Lower lobe of right lung (tissue), 2 donors: ENCODE results near the gene FAIM. TPM values are rescaled to one million over a fixed set of nuclear protein-coding genes. Genes with fewer than 3 reads are reported as not detected.

Source experiments
- ATAC-seq, 2 donors: fragments of 200-7000 bp; cut with Tn5 transposase; one replicate each; pipeline ENCODE4 v1.9.1; 2020 to 2022; ENCODE audit warnings: mild to moderate bottlenecking in 2 of 2, moderate library complexity in 2 of 2
- DNase-seq: peaks from one replicate; pipeline ENCODE4 v3.0.0-alpha.2; 2020
- H3K27ac ChIP-seq: fragments of 200-600 bp; one replicate; pipeline ENCODE4 v1.8.0; 2022
- H3K27me3 ChIP-seq: fragments of 200-600 bp; one replicate; pipeline ENCODE4 v1.8.0; 2022; ENCODE audit warnings: low read depth
- H3K36me3 ChIP-seq: fragments of 200-600 bp; one replicate; pipeline ENCODE4 v1.8.0; 2022; ENCODE audit warnings: mild to moderate bottlenecking
- H3K4me1 ChIP-seq: fragments of 200-600 bp; one replicate; pipeline ENCODE4 v1.8.0; 2022
- H3K4me3 ChIP-seq: fragments of 200-600 bp; one replicate; pipeline ENCODE4 v1.8.0; 2022; ENCODE audit warnings: mild to moderate bottlenecking
- H3K9me3 ChIP-seq: fragments of 200-600 bp; one replicate; pipeline ENCODE4 v1.8.0; 2022
- intact Hi-C: fragments of 100-400 bp; cut with DNase I; formaldehyde crosslinking; loops from one replicate; pipeline ENCODE4 v1.11.0; 2022
- total RNA-seq: library from RNA; stranded (reverse); fragmentation: NEBNext Ultra II Directional; extraction: Animal tissue kit (Norgen Biotek cat#: 25700); gene quantifications from one replicate; pipeline ENCODE4 v1.2.1, GENCODE V29; 2021
- TF ChIP-seq, protein P1 (sequence below): fragments of 200-600 bp; IDR thresholded peaks from one replicate; pipeline ENCODE4 v1.8.0; 2022; ENCODE audit warnings: antibody characterized with exemption, mild to moderate bottlenecking
- donor health status: DM: no; HTN: yes; CAD: no; lungs with severe emphysema.

Gene FAIM
- total RNA-seq, 1 donor from 2014 or later, result 12.3 TPM

DNA sequence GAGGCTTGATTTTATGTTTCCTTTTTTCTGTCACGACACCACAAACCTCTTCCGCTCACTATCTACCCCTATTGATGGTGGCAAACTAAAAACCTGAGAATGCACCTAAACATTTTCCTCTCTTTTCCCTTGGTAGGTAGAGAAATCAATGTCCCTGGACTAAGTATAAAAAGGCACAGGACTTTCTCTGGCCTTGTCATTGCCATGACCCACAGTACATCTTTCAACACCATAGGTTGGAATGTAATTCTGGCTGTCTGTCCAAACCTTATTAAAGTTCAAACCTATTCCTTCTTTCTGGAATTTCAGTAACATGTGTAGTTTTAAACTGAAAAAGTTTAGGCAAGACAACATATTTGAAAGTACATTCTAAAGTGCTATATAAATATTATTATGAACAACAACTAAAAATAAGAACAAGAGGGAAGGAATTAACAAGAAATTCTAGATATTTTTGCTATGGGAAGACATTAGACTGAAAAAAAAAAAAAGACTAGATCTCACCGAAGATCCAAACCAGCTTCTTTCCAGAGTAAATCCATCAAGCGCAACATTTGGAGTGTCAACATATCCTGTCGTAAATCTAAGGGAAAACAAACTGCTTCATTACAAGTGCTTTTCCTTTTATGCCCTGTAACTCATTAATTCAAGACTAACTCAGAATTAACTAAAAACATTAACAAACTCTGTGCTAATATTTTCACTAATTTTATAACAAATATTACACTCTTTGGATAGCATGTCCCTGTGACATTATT lies 73.1 kb downstream of the FAIM start:
- H3K4me1 ChIP-seq, result peaks cover 6% of the 10 kb centered on the region
- TF ChIP-seq, protein P1, sequence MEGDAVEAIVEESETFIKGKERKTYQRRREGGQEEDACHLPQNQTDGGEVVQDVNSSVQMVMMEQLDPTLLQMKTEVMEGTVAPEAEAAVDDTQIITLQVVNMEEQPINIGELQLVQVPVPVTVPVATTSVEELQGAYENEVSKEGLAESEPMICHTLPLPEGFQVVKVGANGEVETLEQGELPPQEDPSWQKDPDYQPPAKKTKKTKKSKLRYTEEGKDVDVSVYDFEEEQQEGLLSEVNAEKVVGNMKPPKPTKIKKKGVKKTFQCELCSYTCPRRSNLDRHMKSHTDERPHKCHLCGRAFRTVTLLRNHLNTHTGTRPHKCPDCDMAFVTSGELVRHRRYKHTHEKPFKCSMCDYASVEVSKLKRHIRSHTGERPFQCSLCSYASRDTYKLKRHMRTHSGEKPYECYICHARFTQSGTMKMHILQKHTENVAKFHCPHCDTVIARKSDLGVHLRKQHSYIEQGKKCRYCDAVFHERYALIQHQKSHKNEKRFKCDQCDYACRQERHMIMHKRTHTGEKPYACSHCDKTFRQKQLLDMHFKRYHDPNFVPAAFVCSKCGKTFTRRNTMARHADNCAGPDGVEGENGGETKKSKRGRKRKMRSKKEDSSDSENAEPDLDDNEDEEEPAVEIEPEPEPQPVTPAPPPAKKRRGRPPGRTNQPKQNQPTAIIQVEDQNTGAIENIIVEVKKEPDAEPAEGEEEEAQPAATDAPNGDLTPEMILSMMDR, result no peak
- DNase-seq (no peak), ATAC-seq (no peak)
- no peak overlapping the region for H3K27ac ChIP-seq
- H3K27me3 ChIP-seq, result no peaks in the 10 kb centered on the region
- H3K4me3 ChIP-seq, result no peak overlapping the region
- intact Hi-C loops, result no loop called here
- H3K36me3 ChIP-seq, result peaks cover 41% of the 10 kb centered on the region
- no peaks in the 10 kb centered on the region for H3K9me3 ChIP-seq

GRCh38 chr3:138682648-138683047 lies 74.1 kb downstream of the FAIM start:
- intact Hi-C loops, result no loop called here
- no peaks in the 10 kb centered on the region for H3K9me3 ChIP-seq
- H3K27me3 ChIP-seq, result no peaks in the 10 kb centered on the region
- H3K27ac ChIP-seq, result no peak overlapping the region
- ATAC-seq (no peak), DNase-seq (no peak)
- peaks cover 6% of the 10 kb centered on the region for H3K4me1 ChIP-seq
- H3K4me3 ChIP-seq, result no peak overlapping the region
- TF ChIP-seq, protein P1, result no peak
- H3K36me3 ChIP-seq, result peaks cover 43% of the 10 kb centered on the region

Other genes with a start within 250 kb of the FAIM start
- 40.3 TPM for gene ESYT3, start 174.2 kb upstream of the FAIM start, total RNA-seq
- gene CEP70, start 14.5 kb upstream of the FAIM start, total RNA-seq, result 45.2 TPM
- gene PIK3CB, start 226.2 kb downstream of the FAIM start, total RNA-seq, result 44.6 TPM